Measurements from ENCODE around the gene CTNND2.

CTNND2 gene

DNA sequence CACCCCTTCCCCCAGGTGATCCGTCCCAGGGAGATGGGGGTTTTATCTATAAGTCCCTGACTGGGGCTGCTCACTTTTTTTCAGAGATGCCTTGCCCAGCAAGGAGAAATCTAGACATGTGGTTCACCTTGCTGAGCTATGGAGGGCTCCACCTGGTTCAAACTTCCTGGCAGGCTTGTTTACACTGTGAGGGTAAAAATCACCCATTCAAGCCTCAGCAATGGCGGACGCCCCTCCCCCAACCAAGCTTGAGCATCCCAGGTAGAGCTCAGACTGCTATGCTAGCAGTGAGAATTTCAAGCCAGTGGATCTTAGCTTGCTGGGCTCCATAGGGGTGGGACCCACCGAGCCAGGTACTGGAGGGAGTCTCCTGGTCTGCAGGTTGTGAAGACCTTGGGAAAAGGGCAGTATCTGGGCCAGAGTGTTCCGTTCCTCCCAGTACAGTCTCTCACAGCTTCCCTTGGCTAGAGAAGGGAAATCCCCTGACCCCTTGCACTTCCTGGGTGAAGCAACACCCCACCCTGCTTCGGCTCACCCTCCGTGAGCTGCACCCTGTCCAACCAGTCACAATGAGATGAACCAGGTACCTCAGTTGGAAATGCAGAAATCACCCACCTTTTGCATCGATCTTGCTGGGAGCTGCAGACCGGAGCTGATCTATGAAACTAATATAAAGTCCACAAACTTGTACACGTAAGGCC, 231.7 kb downstream of the CTNND2 start:
- in situ Hi-C loops (cut with MboI; ENCODE audit: low sequenced_read_pairs, unreplicated experiment) = no loop called here
- no peak for DNase-seq (ENCODE audit: low spot score)
- TF ChIP-seq CTCF (IDR thresholded peaks at IDR 0.05; ENCODE audit: borderline replicate concordance, control extremely low read depth, extremely low read depth, insufficient read depth, missing control alignments) = no peak

DNA sequence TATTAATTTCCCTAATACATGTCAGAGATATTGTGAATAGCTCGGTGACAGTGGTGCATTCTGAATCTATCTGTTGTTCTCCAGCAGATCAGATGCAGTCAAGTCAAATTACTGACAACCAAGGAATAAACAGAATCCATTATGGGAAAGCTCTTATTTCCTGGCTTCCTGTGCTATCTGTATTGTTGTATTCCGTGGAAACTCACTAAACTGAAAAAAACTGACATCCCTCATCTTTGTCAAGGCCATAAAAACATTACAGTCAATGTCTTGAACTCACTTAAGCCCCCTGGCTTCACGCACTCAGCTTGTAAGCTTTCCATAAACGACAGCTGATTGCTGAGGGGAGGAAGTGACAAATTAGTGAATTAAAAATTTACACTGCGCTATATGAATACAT, 245.9 kb downstream of the CTNND2 start:
- DNase-seq (ENCODE audit: low spot score) = no peak
- in situ Hi-C loops (cut with MboI; ENCODE audit: low sequenced_read_pairs, unreplicated experiment) = no loop called here
- no peak for TF ChIP-seq CTCF (IDR thresholded peaks at IDR 0.05; ENCODE audit: borderline replicate concordance, control extremely low read depth, extremely low read depth, insufficient read depth, missing control alignments)

- TF ChIP-seq CTCF (IDR thresholded peaks at IDR 0.05; ENCODE audit: borderline replicate concordance, control extremely low read depth, extremely low read depth, insufficient read depth, missing control alignments) = no peak
- DNase-seq (ENCODE audit: low spot score) = no peak
- in situ Hi-C loops (cut with MboI; ENCODE audit: low sequenced_read_pairs, unreplicated experiment) = no loop called here
Observed at GRCh38 chr5:11656916-11657315, 247.3 kb downstream of the CTNND2 start.

- no peak for TF ChIP-seq CTCF (IDR thresholded peaks at IDR 0.05; ENCODE audit: borderline replicate concordance, control extremely low read depth, extremely low read depth, insufficient read depth, missing control alignments)
Observed at GRCh38 chr5:11655681-11656080, 248.6 kb downstream of the CTNND2 start.

DNA sequence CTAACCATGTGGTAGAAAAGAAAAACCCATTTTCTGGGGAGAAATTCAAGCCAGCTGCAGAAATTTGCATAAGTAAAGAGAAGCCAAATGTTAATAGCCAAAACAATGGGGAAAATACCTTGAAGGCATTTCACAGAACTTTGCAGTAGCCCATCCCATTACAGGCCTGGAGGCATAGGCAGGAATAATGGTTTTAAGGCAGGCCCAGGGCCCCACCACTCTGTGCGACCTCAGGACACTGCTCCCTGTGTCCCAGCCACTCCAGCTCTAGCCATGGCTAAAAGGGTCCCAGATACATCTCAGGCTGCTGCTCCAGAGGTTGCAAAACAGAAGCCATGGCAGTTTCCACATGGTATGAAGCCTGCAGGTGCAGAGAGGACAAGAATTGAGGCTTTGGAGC, 253.3 kb downstream of the CTNND2 start:
- DNase-seq (ENCODE audit: low spot score) = no peak
- in situ Hi-C loops (cut with MboI; ENCODE audit: low sequenced_read_pairs, unreplicated experiment) = no loop called here
- TF ChIP-seq CTCF (IDR thresholded peaks at IDR 0.05; ENCODE audit: borderline replicate concordance, control extremely low read depth, extremely low read depth, insufficient read depth, missing control alignments) = no peak

More at GRCh38 chr5:11655681-11656080, 248.6 kb downstream of the CTNND2 start:
- no peak for DNase-seq (ENCODE audit: low spot score)
- in situ Hi-C loops (cut with MboI; ENCODE audit: low sequenced_read_pairs, unreplicated experiment) = no loop called here

DNA sequence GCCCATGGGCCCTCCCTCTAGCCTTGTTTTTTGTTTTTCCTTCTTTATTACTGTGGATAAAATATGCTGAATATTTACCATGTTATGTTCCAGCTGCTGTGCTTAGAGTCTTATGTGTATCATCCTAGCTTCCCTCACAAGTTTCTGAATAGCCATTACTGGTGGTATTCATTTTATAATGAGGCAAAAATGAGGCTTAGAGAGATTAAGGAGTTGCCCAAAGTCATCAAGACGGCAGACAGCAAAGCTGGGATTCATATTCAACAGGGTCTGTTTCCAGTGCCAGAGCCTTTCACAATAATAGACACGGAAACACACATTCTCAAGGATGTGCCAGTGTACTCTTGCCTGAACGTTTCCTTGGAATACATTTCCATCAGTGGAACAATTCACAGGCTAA, 258.1 kb downstream of the CTNND2 start:
- in situ Hi-C loops (cut with MboI; ENCODE audit: low sequenced_read_pairs, unreplicated experiment) = no loop called here
- TF ChIP-seq CTCF (IDR thresholded peaks at IDR 0.05; ENCODE audit: borderline replicate concordance, control extremely low read depth, extremely low read depth, insufficient read depth, missing control alignments) = no peak
- no peak for DNase-seq (ENCODE audit: low spot score)
